KMS-11 (cell line): ENCODE measurements around the gene CFAP92.

ENCODE experiments used
- H2AFZ ChIP-seq: fragments of 200-600 bp; sonication (generic); 2 replicates; pipeline ENCODE4 v1.6.1; 2016; ENCODE audit warnings: antibody characterized with exemption, mixed run types, low read depth
- H3K27ac ChIP-seq: fragments of 200-600 bp; sonication (generic); 2 replicates; pipeline ENCODE4 v1.6.1; 2016; ENCODE audit warnings: mild to moderate bottlenecking, mixed run types
- H3K27me3 ChIP-seq: fragments of 200-600 bp; sonication (generic); 2 replicates; pipeline ENCODE4 v1.6.1; 2017; ENCODE audit warnings: mild to moderate bottlenecking, low read depth, mixed run types, moderate library complexity; ENCODE audit not compliant: insufficient read depth
- H3K36me3 ChIP-seq: fragments of 200-600 bp; sonication (generic); 2 replicates; pipeline ENCODE4 v1.6.1; 2017; ENCODE audit warnings: mild to moderate bottlenecking, mixed run types; ENCODE audit not compliant: insufficient read depth
- H3K4me1 ChIP-seq: fragments of 200-600 bp; sonication (generic); 2 replicates; pipeline ENCODE4 v1.6.1; 2016; ENCODE audit warnings: mild to moderate bottlenecking, low read depth, mixed run types; ENCODE audit not compliant: poor library complexity, severe bottlenecking
- H3K4me2 ChIP-seq: fragments of 200-600 bp; sonication (generic); 2 replicates; pipeline ENCODE4 v1.7.0; 2016; ENCODE audit warnings: mild to moderate bottlenecking, mixed run types
- H3K4me3 ChIP-seq: fragments of 200-600 bp; sonication (generic); IDR thresholded peaks from 2 replicates; pipeline ENCODE4 v1.6.1; 2017; ENCODE audit warnings: low read depth, low read length, mixed read lengths; ENCODE audit not compliant: insufficient read depth
- H3K79me2 ChIP-seq: fragments of 200-600 bp; sonication (generic); 2 replicates; pipeline ENCODE4 v1.6.1; 2016; ENCODE audit warnings: low read depth, mixed run types; ENCODE audit not compliant: insufficient read depth
- H3K9ac ChIP-seq: fragments of 200-600 bp; sonication (generic); 2 replicates; pipeline ENCODE4 v1.6.1; 2016; ENCODE audit warnings: mild to moderate bottlenecking, mixed run types
- H4K20me1 ChIP-seq: fragments of 200-600 bp; sonication (generic); 2 replicates; pipeline ENCODE4 v1.6.1; 2016; ENCODE audit warnings: mild to moderate bottlenecking, mixed run types; ENCODE audit not compliant: insufficient read depth
- TF ChIP-seq, protein P1 (sequence below): fragments of 200-600 bp; sonication (generic); conservative IDR thresholded peaks from 2 replicates; pipeline ENCODE4 v1.6.1; 2017; ENCODE audit warnings: low read depth, mild to moderate bottlenecking, antibody characterized with exemption, low read length, moderate library complexity, mixed read lengths

The CFAP92 gene

DNA sequence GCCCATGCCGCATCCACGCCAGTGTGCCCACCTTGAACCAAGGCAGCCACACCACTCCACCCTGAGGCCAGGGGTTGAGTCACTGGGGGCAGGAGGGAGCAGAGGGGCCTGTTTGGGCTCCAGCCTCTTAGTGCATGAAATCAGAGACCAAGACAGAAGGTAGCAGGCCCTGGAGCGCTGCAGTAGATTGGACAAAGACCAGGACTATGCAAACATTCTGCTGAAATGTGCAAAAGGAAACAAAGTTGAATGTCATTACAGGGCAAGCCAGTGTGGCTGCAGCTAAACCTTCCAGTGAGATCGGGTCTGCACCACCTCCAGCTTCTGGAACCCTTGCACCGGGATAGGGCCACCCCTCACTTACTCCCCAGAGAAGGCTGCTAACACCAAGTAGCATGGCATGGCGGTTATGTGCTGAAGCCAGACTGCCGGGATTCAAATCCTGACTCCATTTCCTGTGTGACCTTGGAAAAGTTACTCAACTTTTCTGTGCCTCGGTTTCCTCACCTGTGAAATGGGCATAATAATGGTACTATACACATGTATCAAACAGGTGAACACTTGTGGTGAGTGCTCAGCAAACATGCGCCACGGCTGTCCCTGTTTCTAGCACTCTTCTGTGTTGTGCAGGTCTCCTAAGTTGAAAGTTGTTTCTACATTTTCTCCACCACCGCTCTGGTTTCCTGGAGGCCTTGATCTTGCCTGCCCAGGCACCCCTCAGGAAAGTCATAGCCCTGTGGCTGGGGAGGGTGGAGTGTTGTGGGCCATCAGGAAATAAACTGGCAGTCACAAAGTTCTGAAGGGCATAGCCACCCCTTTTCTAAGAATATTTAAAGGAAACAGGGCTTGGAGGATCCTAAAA is 41.7 kb upstream of the CFAP92 start:
- no peaks in the 10 kb centered on the region for H3K4me1 ChIP-seq
- TF ChIP-seq, protein P1, sequence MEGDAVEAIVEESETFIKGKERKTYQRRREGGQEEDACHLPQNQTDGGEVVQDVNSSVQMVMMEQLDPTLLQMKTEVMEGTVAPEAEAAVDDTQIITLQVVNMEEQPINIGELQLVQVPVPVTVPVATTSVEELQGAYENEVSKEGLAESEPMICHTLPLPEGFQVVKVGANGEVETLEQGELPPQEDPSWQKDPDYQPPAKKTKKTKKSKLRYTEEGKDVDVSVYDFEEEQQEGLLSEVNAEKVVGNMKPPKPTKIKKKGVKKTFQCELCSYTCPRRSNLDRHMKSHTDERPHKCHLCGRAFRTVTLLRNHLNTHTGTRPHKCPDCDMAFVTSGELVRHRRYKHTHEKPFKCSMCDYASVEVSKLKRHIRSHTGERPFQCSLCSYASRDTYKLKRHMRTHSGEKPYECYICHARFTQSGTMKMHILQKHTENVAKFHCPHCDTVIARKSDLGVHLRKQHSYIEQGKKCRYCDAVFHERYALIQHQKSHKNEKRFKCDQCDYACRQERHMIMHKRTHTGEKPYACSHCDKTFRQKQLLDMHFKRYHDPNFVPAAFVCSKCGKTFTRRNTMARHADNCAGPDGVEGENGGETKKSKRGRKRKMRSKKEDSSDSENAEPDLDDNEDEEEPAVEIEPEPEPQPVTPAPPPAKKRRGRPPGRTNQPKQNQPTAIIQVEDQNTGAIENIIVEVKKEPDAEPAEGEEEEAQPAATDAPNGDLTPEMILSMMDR = no peak
- H4K20me1 ChIP-seq = no peaks in the 10 kb centered on the region
- no peak overlapping the region for H3K4me3 ChIP-seq
- no peaks in the 10 kb centered on the region for H3K79me2 ChIP-seq
- H3K36me3 ChIP-seq = no peaks in the 10 kb centered on the region
- H2AFZ ChIP-seq = no peak overlapping the region
- no peak overlapping the region for H3K27ac ChIP-seq
- H3K27me3 ChIP-seq = no peaks in the 10 kb centered on the region
- no peak overlapping the region for H3K4me2 ChIP-seq
- no peak overlapping the region for H3K9ac ChIP-seq

DNA sequence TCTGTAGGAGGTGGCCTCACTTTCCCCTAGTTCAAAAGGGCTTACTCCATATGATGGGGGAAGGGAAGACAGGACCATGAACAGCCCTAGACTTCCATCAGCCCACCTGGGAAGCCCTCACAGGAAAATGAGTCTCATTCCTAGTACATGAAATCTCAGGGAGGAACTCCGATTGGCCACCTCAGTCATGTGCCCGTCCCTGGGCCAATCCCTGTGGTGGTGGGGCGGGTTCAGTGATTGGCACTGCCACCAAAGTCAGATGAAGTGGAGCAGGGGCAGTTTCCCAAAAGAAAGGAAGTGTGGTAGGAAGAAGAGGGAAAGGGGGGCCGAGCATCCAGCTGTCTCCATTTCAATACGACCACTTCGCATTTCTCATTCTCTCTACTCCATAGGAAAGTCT is 40.8 kb upstream of the CFAP92 start:
- Histone ChIP-seq H3K27me3 (no peaks in the 10 kb centered on the region), H2AFZ (no peak overlapping the region), H3K4me1 (no peaks in the 10 kb centered on the region), H3K36me3 (no peaks in the 10 kb centered on the region), H3K4me3 (no peak overlapping the region), H4K20me1 (no peaks in the 10 kb centered on the region), H3K9ac (no peak overlapping the region), H3K27ac (no peak overlapping the region), H3K79me2 (no peaks in the 10 kb centered on the region), H3K4me2 (no peak overlapping the region)
- TF ChIP-seq, protein P1 = no peak

DNA sequence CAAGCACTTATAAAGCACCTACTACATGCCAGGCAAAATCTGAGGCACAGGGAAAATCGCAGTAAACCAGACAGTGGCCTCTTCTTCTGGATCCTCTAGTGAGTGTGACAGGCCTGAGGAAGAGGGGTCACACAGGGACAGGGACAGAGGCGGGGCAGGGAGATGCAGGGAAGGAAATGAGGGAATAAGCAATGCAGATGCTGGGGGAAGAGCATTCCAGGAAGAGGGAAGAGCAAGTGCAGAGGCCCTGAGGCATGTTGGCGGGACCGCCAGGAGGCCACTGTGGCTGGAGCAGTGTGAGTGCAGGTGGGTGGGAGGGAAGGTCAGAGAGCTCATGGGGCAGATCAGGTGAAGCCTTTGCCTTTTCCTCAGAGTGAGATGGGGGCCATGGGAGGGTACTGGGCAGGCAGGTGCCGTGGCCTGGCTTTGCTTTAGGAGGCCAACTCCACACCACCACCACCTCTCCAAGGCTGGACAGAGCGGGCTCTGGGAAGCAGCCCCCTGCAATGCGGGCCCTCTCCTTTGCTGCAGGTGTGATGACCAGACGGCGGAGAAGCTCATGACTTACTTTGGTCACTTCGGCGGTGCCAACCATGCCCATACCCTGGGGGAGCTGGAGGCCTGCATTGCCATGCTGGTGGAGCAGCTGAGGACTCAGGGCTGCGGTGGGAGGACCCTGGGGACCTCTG is 39.9 kb upstream of the CFAP92 start:
- Histone ChIP-seq H3K27me3 (no peaks in the 10 kb centered on the region), H3K4me1 (no peaks in the 10 kb centered on the region), H3K27ac (no peak overlapping the region), H3K4me2 (no peak overlapping the region), H2AFZ (no peak overlapping the region), H3K9ac (no peak overlapping the region), H4K20me1 (no peaks in the 10 kb centered on the region), H3K79me2 (no peaks in the 10 kb centered on the region), H3K4me3 (no peak overlapping the region), H3K36me3 (no peaks in the 10 kb centered on the region)
- TF ChIP-seq, protein P1 = no peak

DNA sequence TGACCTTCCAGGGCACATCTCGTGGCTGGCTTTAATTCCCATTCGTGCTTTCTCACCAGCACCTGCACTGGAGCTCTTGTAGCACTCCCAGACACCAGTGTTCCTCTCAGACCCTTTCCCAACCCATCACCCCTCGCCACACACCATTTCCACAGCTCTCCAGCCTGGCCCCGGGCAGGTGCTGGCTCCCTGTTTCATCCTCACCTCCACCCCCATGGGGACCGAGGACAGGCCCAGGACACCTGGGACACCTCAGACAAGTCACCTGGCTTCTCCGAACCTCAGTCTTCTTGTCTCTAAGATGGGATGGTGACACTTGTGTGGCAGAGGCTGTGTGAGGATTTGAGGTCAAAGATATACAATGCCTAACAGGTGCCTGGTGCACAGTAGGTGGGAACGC is 39.3 kb upstream of the CFAP92 start:
- Histone ChIP-seq H3K36me3 (no peaks in the 10 kb centered on the region), H3K27ac (no peak overlapping the region), H4K20me1 (no peaks in the 10 kb centered on the region), H3K79me2 (no peaks in the 10 kb centered on the region), H3K4me1 (no peaks in the 10 kb centered on the region), H2AFZ (no peak overlapping the region), H3K9ac (no peak overlapping the region), H3K4me2 (no peak overlapping the region), H3K27me3 (no peaks in the 10 kb centered on the region), H3K4me3 (no peak overlapping the region)
- TF ChIP-seq, protein P1 = no peak
